Kasumi-1 (cell line): Measurements from ENCODE around the gene NDE1.

ENCODE experiments used
- DNase-seq, 2 experiments: peaks; one replicate each; lab custom pipeline; 2025; lab: John Stamatoyannopoulos, UW

Gene NDE1

GRCh38 chr16:15769239-15769638 is 119.2 kb downstream of the NDE1 start:
- DNase-seq, result no peak

- no peak for DNase-seq
Measured at GRCh38 chr16:15770107-15770506, 120.1 kb downstream of the NDE1 start.

DNA sequence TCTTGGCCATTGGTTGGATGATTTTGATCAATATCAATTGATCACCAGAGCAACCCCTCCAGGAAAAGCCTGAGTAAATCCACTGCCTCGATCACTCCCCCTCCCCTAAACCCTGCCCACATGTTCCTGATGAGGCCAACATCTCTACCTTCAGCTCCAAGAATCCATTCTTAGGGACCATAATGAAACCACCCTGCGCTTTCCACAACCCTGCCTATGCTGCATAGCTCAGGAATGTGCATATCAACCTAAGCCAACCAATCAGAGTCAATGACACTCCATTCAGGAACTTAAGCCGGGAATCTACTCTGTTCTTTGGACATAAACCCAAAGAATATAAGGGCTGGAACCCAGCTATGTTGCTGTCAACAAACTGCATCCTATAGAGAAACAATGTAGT is 120.5 kb downstream of the NDE1 start:
- no peak for DNase-seq

GRCh38 chr16:15771694-15772093 is 121.6 kb downstream of the NDE1 start:
- DNase-seq, result no peak

DNA sequence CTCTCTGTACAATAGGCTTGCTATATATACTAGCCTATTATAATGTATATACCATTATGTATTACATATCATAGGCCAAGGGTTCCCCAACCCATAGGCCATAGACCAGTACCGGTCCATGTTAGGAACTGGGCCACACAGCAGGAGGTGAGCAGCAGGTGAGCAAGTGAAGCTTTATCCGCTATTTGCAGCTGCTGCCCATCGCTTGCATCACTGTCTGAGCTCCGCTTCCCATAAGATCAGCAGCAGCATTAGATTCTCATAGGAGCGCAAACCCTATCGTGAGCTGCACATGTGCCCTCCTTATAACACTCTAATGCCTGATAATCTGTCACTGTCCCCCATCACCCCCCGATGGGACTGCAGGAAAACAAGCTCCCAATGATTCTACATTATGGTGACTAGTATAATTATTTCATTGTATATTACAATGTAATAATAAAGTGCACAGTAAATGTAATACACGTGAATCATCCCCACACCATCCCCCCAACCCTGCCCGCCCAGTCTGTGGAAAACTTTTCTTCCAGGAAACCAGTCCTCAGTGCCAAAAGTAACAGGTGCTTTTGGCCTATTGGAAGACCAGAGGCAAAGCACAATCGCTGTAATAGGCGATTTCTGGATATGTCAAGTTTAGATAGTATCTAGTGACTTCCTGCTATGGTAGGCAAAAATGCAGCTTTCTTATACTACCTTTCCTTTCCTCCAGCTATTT is 122.7 kb downstream of the NDE1 start:
- DNase-seq, result no peak

GRCh38 chr16:15773968-15774367 is 123.9 kb downstream of the NDE1 start:
- DNase-seq, result no peak

DNA sequence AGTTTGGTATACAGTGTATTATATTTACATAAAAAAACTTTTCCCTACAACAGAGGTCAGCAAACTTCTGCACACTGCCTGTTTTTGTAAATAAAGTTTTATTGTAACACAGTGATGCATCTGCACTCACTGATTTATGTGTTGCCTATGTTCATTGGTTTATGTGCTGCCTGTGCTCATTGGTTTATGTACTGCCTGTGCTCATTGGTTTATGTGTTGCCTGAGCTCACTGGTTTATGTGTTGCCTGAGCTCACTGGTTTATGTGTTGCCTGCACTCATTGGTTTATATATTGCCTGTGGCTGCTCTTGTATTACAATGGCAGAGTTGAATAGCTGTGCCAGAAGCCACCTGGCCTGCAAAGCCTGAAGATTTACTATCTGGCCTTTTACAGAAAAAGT is 125.2 kb downstream of the NDE1 start:
- no peak for DNase-seq

GRCh38 chr16:15775663-15776304 is 125.7 kb downstream of the NDE1 start:
- no peak for DNase-seq
